ENCODE measurements around the gene SP7. TPM values are rescaled to one million over a fixed set of nuclear protein-coding genes. Genes with fewer than 3 reads are reported as not detected.

SP7 gene
- total RNA-seq, 2 donors from 2014 or later = not detected

DNA sequence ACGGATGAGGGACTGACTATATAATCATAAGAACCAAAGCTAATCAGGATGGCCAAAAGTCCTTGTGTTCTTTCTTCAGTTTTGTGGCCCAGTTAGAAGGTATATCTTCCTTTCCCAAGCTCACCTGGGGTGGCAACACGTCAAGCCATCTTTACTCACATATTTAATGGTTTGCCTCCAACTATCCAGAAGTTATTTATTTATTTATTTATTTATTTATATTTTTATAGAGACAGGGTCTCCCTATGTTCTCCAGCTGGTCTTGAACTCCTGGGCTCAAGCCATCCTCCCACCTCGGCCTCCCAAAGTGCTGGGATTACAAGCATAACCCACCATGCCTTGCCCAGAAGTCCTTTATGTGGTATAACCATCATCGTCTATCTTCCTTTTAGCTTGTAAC lies 11.8 kb upstream of the SP7 start:
- Histone ChIP-seq H3K9ac (ENCODE audit: extremely low read depth, low read length, poor library complexity, severe bottlenecking) (no peak overlapping the region), H3K9me3 (ENCODE audit: control insufficient read depth, low read length) (no peaks in the 10 kb centered on the region), H3K4me3 (ENCODE audit: low read length) (no peak overlapping the region), H3K27ac (ENCODE audit: low read depth, low read length) (no peak overlapping the region), H3K36me3 (ENCODE audit: control insufficient read depth, insufficient read depth, low read length) (no peaks in the 10 kb centered on the region), H3K4me1 (ENCODE audit: control insufficient read depth, insufficient read depth, low read length) (peaks cover 8% of the 10 kb centered on the region), H3K27me3 (ENCODE audit: control insufficient read depth, insufficient read depth, low read length, poor library complexity, severe bottlenecking) (no peaks in the 10 kb centered on the region)
- H3K27ac Mint-ChIP-seq = no peak overlapping the region
- H3K9me3 Mint-ChIP-seq = no peaks in the 10 kb centered on the region
- WGBS, 2 experiments (ENCODE audit: insufficient coverage in 1 of 2, insufficient read length in 1 of 2) = 92 to 93% methylated on average over 2 to 4 of the region's 4 CpGs
- H3K4me3 Mint-ChIP-seq = no peak overlapping the region
- no peak for DNase-seq
- TF ChIP-seq, protein P1, sequence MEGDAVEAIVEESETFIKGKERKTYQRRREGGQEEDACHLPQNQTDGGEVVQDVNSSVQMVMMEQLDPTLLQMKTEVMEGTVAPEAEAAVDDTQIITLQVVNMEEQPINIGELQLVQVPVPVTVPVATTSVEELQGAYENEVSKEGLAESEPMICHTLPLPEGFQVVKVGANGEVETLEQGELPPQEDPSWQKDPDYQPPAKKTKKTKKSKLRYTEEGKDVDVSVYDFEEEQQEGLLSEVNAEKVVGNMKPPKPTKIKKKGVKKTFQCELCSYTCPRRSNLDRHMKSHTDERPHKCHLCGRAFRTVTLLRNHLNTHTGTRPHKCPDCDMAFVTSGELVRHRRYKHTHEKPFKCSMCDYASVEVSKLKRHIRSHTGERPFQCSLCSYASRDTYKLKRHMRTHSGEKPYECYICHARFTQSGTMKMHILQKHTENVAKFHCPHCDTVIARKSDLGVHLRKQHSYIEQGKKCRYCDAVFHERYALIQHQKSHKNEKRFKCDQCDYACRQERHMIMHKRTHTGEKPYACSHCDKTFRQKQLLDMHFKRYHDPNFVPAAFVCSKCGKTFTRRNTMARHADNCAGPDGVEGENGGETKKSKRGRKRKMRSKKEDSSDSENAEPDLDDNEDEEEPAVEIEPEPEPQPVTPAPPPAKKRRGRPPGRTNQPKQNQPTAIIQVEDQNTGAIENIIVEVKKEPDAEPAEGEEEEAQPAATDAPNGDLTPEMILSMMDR (conservative IDR thresholded peaks at IDR 0.05) = no peak
- H3K36me3 Mint-ChIP-seq (ENCODE audit: low read depth) = no peaks in the 10 kb centered on the region
- H3K27me3 Mint-ChIP-seq (ENCODE audit: insufficient read depth) = peaks cover 8% of the 10 kb centered on the region
- H3K4me1 Mint-ChIP-seq = peaks cover 12% of the 10 kb centered on the region

DNA sequence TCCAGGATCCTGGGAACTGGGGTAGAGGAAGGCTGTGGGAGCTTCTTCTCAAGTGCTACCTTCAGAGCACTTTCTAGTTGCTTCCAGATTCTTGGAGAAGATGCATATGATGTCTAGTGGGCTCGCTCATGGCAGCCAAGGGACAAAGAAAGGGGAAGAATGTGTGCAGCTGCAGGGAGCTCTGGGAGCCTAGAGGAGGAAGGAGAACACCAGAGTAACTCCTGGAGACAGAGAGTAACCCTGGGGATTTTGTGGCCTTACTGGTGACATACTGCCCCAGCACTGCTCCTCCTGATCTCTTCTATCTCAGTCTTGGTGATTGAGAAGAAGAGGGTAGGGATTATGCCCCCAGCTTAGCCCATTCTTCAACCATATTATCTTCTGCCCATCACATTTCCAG lies 10.3 kb upstream of the SP7 start:
- Histone ChIP-seq H3K9me3 (ENCODE audit: control insufficient read depth, low read length) (no peaks in the 10 kb centered on the region), H3K27me3 (ENCODE audit: control insufficient read depth, insufficient read depth, low read length, poor library complexity, severe bottlenecking) (no peaks in the 10 kb centered on the region), H3K9ac (ENCODE audit: extremely low read depth, low read length, poor library complexity, severe bottlenecking) (no peak overlapping the region), H3K4me3 (ENCODE audit: low read length) (no peak overlapping the region), H3K27ac (ENCODE audit: low read depth, low read length) (no peak overlapping the region), H3K4me1 (ENCODE audit: control insufficient read depth, insufficient read depth, low read length) (peaks cover 8% of the 10 kb centered on the region), H3K36me3 (ENCODE audit: control insufficient read depth, insufficient read depth, low read length) (no peaks in the 10 kb centered on the region)
- no peaks in the 10 kb centered on the region for H3K9me3 Mint-ChIP-seq
- DNase-seq = no peak
- WGBS, 2 experiments (ENCODE audit: insufficient coverage in 1 of 2, insufficient read length in 1 of 2) = 92 to 100% methylated on average over 1 of the region's 1 CpG
- no peak overlapping the region for H3K4me3 Mint-ChIP-seq
- peaks cover 10% of the 10 kb centered on the region for H3K4me1 Mint-ChIP-seq
- H3K27ac Mint-ChIP-seq = no peak overlapping the region
- H3K36me3 Mint-ChIP-seq (ENCODE audit: low read depth) = no peaks in the 10 kb centered on the region
- H3K27me3 Mint-ChIP-seq (ENCODE audit: insufficient read depth) = peaks cover 14% of the 10 kb centered on the region
- TF ChIP-seq, protein P1 (conservative IDR thresholded peaks at IDR 0.05) = no peak

DNA sequence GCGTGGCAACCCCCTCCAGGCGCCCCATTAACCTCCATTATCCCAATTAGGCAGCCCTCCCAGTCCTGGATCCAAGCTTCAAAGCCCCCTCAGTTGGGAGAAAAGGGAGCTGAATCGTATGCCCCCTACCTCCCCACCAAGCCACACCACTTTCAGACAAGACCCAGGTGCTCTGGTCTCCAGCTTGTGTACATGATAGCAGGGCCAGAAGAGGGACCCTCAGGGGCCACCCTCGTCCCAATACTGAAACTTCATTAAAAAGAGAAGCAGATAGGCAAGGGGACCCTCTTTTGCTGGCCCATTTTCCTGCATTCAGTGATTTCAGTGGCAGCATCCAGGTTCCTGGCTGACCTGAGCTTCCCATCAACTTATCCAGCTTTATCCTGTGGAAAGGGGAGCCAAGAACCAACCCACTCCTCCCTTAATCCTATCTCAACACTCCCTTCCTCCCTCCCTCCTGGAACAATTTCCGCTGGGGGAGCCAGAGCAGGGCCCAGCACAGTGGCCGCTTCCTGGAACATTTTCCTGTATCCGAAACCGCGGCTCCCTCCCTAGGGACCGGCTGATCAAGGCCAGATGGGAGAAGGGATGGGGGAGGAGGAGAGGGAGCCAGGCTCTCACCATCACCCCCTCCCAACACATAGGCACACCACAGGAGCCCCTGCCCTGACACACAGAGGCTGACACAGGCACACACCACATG lies 9.5 kb upstream of the SP7 start:
- no peaks in the 10 kb centered on the region for H3K9me3 ChIP-seq (ENCODE audit: control insufficient read depth, low read length)
- TF ChIP-seq, protein P1 (conservative IDR thresholded peaks at IDR 0.05) = no peak
- peaks cover 21% of the 10 kb centered on the region for H3K27me3 Mint-ChIP-seq (ENCODE audit: insufficient read depth)
- H3K4me1 ChIP-seq (ENCODE audit: control insufficient read depth, insufficient read depth, low read length) = peaks cover 8% of the 10 kb centered on the region
- no peak overlapping the region for H3K9ac ChIP-seq (ENCODE audit: extremely low read depth, low read length, poor library complexity, severe bottlenecking)
- 22 to 50% methylated on average over 1 to 5 of the region's 10 CpGs for WGBS, 2 experiments (ENCODE audit: insufficient coverage in 1 of 2, insufficient read length in 1 of 2)
- DNase-seq = peak; percentile 74
- no peaks in the 10 kb centered on the region for H3K27me3 ChIP-seq (ENCODE audit: control insufficient read depth, insufficient read depth, low read length, poor library complexity, severe bottlenecking)
- no peaks in the 10 kb centered on the region for H3K9me3 Mint-ChIP-seq
- H3K36me3 ChIP-seq (ENCODE audit: control insufficient read depth, insufficient read depth, low read length) = no peaks in the 10 kb centered on the region
- peaks cover 10% of the 10 kb centered on the region for H3K4me1 Mint-ChIP-seq
- no peaks in the 10 kb centered on the region for H3K36me3 Mint-ChIP-seq (ENCODE audit: low read depth)
- no peak overlapping the region for H3K27ac Mint-ChIP-seq
- peak overlapping the region; percentile 74 for H3K4me3 Mint-ChIP-seq
- peak overlapping the region; percentile 75 for H3K4me3 ChIP-seq (ENCODE audit: low read length)
- no peak overlapping the region for H3K27ac ChIP-seq (ENCODE audit: low read depth, low read length)
